C4-2B (cell line): ENCODE data around the gene CFAP251.

Source experiments
- CTCF ChIP-seq: fragments of 450-650 bp; conservative IDR thresholded peaks from 2 replicates; pipeline ENCODE4 v1.5.1; 2017; ENCODE audit warnings: mild to moderate bottlenecking
- ZFX ChIP-seq: fragments of 450-650 bp; IDR thresholded peaks from 2 replicates; pipeline ENCODE4 v1.6.1; 2017

- TF ChIP-seq CTCF (no peak), ZFX (no peak)
Measured at GRCh38 chr12:121905746-121906145, 12.6 kb upstream of the CFAP251 start.
